Naive B cell (primary cell): ENCODE data around the gene TRMT61A. TPM values are rescaled to one million over a fixed set of nuclear protein-coding genes. Genes with fewer than 3 reads are reported as not detected.

Experiments
- ATAC-seq, 2 donors: fragments of 150-1000 bp; cut with Tn5 transposase; 2 replicates each; pipeline ENCODE4 v1.10.0; 2021; ENCODE audit warnings: low read depth in 2 of 2, mild to moderate bottlenecking in 2 of 2, moderate library complexity in 2 of 2
- DNase-seq: peaks from one replicate; pipeline ENCODE4 v3.0.0; 2022
- H3K27ac Mint-ChIP-seq, 6 donors: one replicate each; pipeline ENCODE4 v1.8.0; 2020 to 2022; ENCODE audit warnings: mild to moderate bottlenecking in 6 of 6, mixed read lengths in 6 of 6, moderate library complexity in 5 of 6, inconsistent platforms in 2 of 6
- H3K27me3 Mint-ChIP-seq, 3 donors: one replicate each; pipeline ENCODE4 v1.8.0; 2021 to 2022; ENCODE audit warnings: mixed read lengths in 3 of 3, mild to moderate bottlenecking in 1 of 3
- H3K36me3 Mint-ChIP-seq, 2 donors: one replicate each; pipeline ENCODE4 v1.8.0; 2020 to 2022; ENCODE audit warnings: mixed read lengths in 2 of 2, inconsistent platforms in 1 of 2, mild to moderate bottlenecking in 1 of 2
- H3K4me1 Mint-ChIP-seq, 3 donors: one replicate each; pipeline ENCODE4 v1.8.0; 2020 to 2022; ENCODE audit warnings: mixed read lengths in 3 of 3, inconsistent platforms in 1 of 3, mild to moderate bottlenecking in 1 of 3, moderate library complexity in 1 of 3
- H3K4me3 Mint-ChIP-seq, 8 donors: one replicate each; pipeline ENCODE4 v1.8.0; 2020 to 2022; ENCODE audit warnings: mild to moderate bottlenecking in 8 of 8, mixed read lengths in 8 of 8, moderate library complexity in 8 of 8, inconsistent platforms in 2 of 8
- H3K9me3 Mint-ChIP-seq, 7 donors: one replicate each; pipeline ENCODE4 v1.8.0; 2020 to 2022; ENCODE audit warnings: mixed read lengths in 7 of 7, mild to moderate bottlenecking in 5 of 7, inconsistent platforms in 2 of 7, moderate library complexity in 1 of 7
- polyA plus RNA-seq, 6 donors: library from polyadenylated mRNA; unstranded; fragments of 300-500 nt; fragmentation: Illumina TruSeq; gene quantifications; one replicate each; pipeline ENCODE4 v1.2.3, GENCODE V29; 2021; ENCODE audit warnings: low read depth in 6 of 6

The TRMT61A gene
- 10 to 100 TPM in 1 of 6 donors, 1 to 10 TPM in 5; 6.2 to 13.9 (median 8.3) TPM for polyA plus RNA-seq

DNA sequence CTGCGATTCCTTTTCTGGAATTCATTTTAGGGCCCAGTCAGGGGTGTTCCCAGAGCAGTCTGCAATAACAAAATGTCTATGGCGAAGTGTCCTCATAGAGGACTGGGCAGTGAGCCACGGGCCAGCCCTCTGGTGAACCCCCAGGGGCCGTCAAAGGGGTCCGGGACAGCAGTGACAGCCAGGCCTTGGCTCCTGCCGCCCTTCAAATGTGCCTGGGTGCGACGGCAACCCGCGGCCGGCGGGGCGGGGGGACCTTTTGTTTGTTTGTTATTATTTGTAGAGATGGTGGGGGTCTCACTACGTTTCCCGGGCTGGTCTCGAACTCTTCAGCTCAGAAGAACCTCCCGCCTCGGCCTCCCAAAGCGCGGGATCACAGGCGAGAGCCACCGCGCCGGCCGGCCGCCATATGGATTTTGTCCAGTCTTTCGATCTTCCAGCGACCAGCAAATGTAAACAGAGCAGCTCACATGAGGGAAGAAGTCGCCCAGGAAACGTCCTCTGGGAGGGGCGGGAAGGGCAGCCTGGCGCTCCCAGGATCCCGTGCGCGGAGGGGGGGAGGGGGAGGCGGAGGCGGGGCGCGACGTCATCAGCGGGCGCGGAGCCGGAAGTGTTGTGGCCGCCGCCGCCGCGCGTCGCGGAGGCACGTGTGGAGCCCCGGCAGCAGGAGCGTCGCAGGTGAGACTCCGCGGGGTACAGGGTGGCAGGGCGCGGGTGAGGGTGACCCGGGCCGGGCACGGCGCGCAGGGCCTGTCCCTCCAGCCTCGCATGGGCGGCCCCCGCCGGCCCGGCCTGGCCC lies at the start of gene TRMT61A:
TRMT61A (plus strand) TSS at position 610 of the 796 bp plus-strand sequence. CDS start 783 bp downstream, outside the sequence.
- Mint-ChIP-seq H3K36me3 (no peaks in the 10 kb centered on the region), H3K9me3 (no peaks in the 10 kb centered on the region), H3K4me1 (peaks cover 42 to 57% (median 48%) of the 10 kb centered on the region in 3 donors), H3K27ac (peak within 1 kb of the TSS; percentile 90 to 97 (median 96)), H3K4me3 (peak within 1 kb of the TSS; percentile 83 to 97 (median 94)), H3K27me3 (peaks cover 0 to 1% (median 0%) of the 10 kb centered on the region in 3 donors)
- ATAC-seq: peak; percentile 66 to 71
- DNase-seq: peak; percentile 62

DNA sequence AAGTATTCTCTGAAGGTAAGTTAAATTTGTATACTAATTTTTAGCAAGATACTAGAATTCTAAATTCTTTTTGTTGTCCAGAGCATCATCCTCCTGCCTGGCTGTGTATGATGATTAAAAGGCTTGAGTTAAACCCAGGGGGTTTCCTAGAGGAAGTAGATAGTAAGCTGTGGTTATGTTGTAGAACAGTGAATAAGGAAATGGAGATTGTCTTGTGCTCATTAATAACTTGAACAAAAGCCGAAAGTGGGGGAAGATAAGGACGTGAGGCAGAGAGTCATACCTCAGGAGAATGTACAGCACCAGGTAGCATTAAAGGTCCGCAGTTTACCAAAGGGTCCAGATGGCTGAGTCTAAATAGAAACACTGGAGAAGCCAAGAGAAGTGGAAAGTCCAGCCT lies 48.4 kb upstream of the TRMT61A start:
- peak; percentile 98 for ATAC-seq
- Mint-ChIP-seq H3K27ac (peak overlapping the region; percentile 30 to 80 (median 58)), H3K36me3 (peaks cover 18 to 21% of the 10 kb centered on the region in 2 donors), H3K27me3 (no peaks in the 10 kb centered on the region), H3K9me3 (no peaks in the 10 kb centered on the region), H3K4me1 (peaks cover 12 to 21% (median 14%) of the 10 kb centered on the region in 3 donors), H3K4me3 (peak overlapping the region; percentile 0 to 78 (median 48))
- DNase-seq: peak; percentile 71

DNA sequence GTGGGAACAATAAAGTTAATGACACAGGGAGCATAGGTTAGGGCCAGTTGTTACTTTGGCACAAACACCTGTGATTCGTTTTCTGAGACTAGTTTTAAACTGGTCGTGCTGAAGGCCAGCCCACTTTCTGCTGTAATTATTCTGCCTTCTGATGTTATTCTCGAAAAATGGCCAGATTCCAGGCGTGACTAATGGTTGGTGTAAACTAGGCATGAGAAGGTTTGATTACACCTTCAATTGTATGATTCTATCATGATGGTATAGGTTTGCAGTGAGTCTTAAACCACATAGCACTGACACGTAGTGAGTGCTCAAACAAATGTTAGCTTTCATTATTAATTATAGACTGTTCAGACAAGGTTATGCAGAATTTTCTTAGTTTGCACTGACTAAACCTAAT lies 45.4 kb upstream of the TRMT61A start:
- peaks cover 12 to 21% (median 14%) of the 10 kb centered on the region in 3 donors for H3K4me1 Mint-ChIP-seq
- ATAC-seq (no peak), DNase-seq (no peak)
- H3K4me3 Mint-ChIP-seq: no peak overlapping the region
- H3K27me3 Mint-ChIP-seq: no peaks in the 10 kb centered on the region
- H3K27ac Mint-ChIP-seq: peak overlapping the region in 1 of 6 donors; percentile 73
- H3K36me3 Mint-ChIP-seq: peaks cover 7 to 12% of the 10 kb centered on the region in 2 donors
- H3K9me3 Mint-ChIP-seq: no peaks in the 10 kb centered on the region

DNA sequence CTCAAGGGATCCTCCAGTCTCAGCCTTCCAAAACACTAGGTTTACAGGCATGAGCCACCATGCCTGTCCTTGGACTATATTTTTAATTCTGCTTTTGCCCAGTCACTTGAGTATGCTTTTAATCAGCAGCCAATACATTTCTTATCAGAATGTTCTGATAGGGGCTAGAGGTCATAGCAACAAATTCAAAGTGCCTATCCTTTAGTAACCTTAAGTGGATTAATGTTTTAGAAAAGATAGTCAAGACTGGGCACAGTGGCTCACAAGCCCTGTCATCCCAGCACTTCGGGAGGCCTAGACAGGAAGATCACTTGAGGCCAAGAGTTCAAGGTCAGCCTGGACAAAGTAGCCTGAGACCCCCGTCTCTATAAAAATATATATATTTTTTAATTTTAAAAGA lies 43.5 kb upstream of the TRMT61A start:
- DNase-seq (no peak), ATAC-seq (no peak)
- no peaks in the 10 kb centered on the region for H3K9me3 Mint-ChIP-seq
- H3K4me1 Mint-ChIP-seq: peaks cover 12 to 16% (median 15%) of the 10 kb centered on the region in 3 donors
- H3K27ac Mint-ChIP-seq: no peak overlapping the region
- H3K4me3 Mint-ChIP-seq: no peak overlapping the region
- H3K36me3 Mint-ChIP-seq: peaks cover 15 to 23% of the 10 kb centered on the region in 2 donors
- H3K27me3 Mint-ChIP-seq: no peaks in the 10 kb centered on the region

DNA sequence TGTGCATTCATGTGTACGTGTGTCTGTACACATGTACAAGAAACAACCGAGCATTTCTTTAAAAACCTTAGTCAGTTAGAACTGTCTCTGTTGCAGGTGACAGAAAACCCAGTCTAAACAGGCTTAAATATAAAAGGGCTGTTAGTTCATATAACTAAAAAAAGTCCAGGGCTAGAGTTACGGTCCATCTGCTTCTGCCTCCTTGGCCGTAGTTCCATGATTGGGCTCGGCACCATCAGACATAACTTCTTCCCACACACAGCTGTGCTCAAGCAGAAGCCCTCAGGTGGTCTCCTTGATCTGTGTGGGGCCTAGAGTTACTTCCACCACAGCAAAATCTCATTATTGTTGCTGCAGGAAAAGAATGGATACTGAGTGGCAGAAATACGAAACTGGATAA lies 40.9 kb upstream of the TRMT61A start:
- ATAC-seq (no peak), DNase-seq (no peak)
- peaks cover 0 to 4% (median 2%) of the 10 kb centered on the region in 3 donors for H3K4me1 Mint-ChIP-seq
- H3K9me3 Mint-ChIP-seq: no peaks in the 10 kb centered on the region
- H3K36me3 Mint-ChIP-seq: peaks cover 10 to 17% of the 10 kb centered on the region in 2 donors
- no peak overlapping the region for H3K27ac Mint-ChIP-seq
- H3K4me3 Mint-ChIP-seq: no peak overlapping the region
- no peaks in the 10 kb centered on the region for H3K27me3 Mint-ChIP-seq

DNA sequence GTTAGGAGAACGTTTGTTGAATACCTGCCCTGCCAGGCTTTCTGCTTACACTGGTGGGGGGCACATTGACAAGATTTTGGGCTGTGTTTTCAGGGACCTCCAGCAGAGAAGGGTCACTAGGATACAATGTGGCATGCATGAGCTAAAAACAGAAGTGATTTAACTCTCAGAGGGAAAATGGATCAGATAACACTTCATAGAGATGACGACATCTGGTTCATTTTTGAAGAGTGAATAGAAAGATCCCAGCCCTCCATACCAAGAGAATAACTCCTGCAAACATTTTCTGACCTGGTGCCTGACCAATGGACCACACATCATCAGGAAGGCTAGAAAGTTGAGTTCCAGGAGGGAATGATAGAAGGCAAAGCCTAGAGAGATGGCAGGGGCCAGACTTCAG lies 40.0 kb upstream of the TRMT61A start:
- Mint-ChIP-seq H3K36me3 (peaks cover 10 to 17% of the 10 kb centered on the region in 2 donors), H3K4me3 (no peak overlapping the region), H3K9me3 (no peaks in the 10 kb centered on the region), H3K4me1 (peaks cover 0 to 4% (median 2%) of the 10 kb centered on the region in 3 donors), H3K27me3 (no peaks in the 10 kb centered on the region), H3K27ac (peak overlapping the region in 1 of 6 donors; percentile 66)
- DNase-seq (no peak), ATAC-seq (no peak)

DNA sequence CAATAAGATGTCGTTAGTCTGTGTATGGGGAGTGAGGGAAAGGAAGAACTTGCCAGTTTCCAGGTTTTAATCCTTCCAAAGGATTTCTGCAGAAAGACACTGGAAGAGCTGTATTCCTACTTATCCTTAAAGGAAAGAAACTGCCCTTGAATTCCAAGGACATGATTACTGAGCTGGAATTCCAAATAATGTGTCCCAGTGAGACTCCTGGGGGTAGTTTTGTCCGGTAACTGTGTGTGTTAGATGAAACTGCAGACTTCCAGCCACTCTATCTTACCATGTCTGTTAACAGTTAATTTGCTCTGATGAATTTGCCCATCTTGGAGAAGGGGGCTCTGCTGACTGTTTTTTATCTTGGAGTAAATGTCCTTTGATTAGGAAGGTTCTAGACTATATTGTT lies 39.4 kb upstream of the TRMT61A start:
- peaks cover 0 to 4% (median 2%) of the 10 kb centered on the region in 3 donors for H3K4me1 Mint-ChIP-seq
- H3K36me3 Mint-ChIP-seq: peaks cover 10 to 17% of the 10 kb centered on the region in 2 donors
- no peak for DNase-seq
- no peaks in the 10 kb centered on the region for H3K9me3 Mint-ChIP-seq
- H3K27me3 Mint-ChIP-seq: no peaks in the 10 kb centered on the region
- peak overlapping the region in 1 of 6 donors; percentile 66 for H3K27ac Mint-ChIP-seq
- ATAC-seq: no peak
- no peak overlapping the region for H3K4me3 Mint-ChIP-seq

DNA sequence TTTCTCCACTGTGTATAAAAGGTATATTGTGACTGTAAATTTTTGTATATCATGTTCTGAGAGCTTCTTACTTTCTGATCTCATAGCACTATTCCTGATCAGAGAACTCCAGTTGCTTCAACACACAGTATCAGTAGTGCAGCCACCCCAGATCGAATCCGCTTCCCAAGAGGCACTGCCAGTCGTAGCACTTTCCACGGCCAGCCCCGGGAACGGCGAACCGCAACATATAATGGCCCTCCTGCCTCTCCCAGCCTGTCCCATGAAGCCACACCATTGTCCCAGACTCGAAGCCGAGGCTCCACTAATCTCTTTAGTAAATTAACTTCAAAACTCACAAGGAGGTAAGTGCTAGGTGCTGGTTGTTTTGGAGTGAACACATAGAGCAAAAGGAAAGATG lies 37.3 kb upstream of the TRMT61A start:
- ATAC-seq (no peak), DNase-seq (no peak)
- Mint-ChIP-seq H3K36me3 (peaks cover 10 to 17% of the 10 kb centered on the region in 2 donors), H3K27me3 (no peaks in the 10 kb centered on the region), H3K4me1 (peaks cover 0 to 4% (median 2%) of the 10 kb centered on the region in 3 donors), H3K9me3 (no peaks in the 10 kb centered on the region), H3K27ac (peak overlapping the region in 3 of 6 donors; percentile 1 to 48 (median 17)), H3K4me3 (no peak overlapping the region)

DNA sequence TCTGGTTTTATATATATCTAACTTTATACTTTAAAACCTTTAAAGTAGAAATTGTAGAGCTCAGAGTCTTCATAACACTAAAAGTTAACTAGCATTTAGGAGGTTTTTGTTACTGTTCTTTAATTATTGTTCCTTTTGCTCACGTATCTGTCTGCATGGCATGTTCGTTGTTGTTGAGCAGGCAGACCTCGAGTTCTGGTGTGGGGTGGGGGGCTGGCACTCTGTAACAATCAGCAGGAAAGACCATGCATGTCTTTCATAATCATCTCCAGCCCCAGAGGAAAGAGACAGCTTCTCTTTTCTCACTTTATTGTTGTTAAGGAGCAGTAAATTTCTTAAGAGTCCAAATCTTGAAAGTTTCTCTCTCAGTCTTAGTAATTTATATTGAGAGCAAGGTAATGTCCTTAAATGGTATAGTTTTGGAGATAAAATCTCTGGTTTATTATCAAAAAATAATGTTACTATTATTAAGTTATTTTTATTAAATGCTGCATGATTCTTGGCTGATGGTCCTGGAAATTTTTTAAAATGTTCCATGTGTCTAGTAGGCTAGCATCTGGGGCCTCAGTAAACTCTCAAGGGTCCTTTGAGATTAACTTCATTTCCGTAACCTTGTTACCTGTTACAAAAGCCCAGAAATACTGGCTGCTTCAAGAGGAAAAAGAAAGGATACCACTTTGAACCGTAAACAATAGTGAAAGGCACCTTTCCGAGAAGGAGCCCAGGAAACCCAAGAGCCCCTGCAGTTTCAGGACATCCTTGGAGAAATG lies 36.7 kb upstream of the TRMT61A start:
- Mint-ChIP-seq H3K27me3 (no peaks in the 10 kb centered on the region), H3K9me3 (no peaks in the 10 kb centered on the region), H3K4me1 (peaks cover 0 to 4% (median 2%) of the 10 kb centered on the region in 3 donors), H3K36me3 (peaks cover 10 to 17% of the 10 kb centered on the region in 2 donors), H3K27ac (peak overlapping the region in 1 of 6 donors; percentile 1), H3K4me3 (no peak overlapping the region)
- ATAC-seq (no peak), DNase-seq (no peak)

DNA sequence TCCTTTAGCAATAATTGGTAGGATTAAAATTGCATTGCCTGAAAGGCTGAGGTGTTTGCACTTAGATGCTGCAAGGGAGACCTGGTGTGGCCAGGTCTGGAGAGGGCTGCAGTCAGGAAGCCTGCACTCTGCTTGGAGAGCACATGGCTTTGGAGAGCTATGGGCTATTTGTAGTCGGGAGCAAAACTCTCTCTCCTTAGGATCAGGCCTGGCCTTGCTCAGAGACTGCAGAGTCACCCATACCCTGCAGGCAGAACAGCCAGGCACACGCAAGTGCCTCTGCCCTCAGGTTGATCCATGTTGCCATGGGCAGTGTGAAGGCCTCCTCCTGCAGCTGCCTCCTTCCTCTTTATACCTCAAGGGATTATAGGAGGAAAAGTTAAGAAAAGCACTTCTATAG lies 33.1 kb upstream of the TRMT61A start:
- Mint-ChIP-seq H3K27ac (no peak overlapping the region), H3K4me3 (no peak overlapping the region), H3K9me3 (no peaks in the 10 kb centered on the region), H3K4me1 (peaks cover 6 to 10% (median 8%) of the 10 kb centered on the region in 3 donors), H3K36me3 (peaks cover 0 to 8% of the 10 kb centered on the region in 2 donors), H3K27me3 (no peaks in the 10 kb centered on the region)
- no peak for DNase-seq
- ATAC-seq: no peak

DNA sequence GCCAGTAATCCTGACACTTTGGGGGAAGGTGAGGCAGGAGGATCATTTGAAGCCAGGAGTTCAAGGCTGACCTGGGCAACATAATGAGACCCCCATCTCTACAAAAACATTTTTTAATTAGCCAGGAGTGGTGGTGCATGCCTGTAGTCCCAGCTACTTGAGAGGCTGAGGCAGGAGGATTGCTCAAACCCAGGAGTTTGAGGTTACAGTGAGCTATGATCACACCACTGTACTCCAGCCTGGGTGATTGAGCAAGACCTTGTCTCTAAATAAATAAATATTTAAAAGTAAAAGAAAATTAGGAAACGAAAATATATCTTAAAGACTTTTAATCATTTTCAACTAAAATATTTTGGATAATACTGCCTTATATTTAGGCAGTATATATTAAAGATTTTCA lies 32.2 kb upstream of the TRMT61A start:
- DNase-seq (no peak), ATAC-seq (no peak)
- no peaks in the 10 kb centered on the region for H3K9me3 Mint-ChIP-seq
- no peaks in the 10 kb centered on the region for H3K27me3 Mint-ChIP-seq
- H3K36me3 Mint-ChIP-seq: peaks cover 0 to 7% of the 10 kb centered on the region in 2 donors
- H3K4me1 Mint-ChIP-seq: peaks cover 6 to 18% (median 12%) of the 10 kb centered on the region in 3 donors
- no peak overlapping the region for H3K4me3 Mint-ChIP-seq
- H3K27ac Mint-ChIP-seq: no peak overlapping the region

DNA sequence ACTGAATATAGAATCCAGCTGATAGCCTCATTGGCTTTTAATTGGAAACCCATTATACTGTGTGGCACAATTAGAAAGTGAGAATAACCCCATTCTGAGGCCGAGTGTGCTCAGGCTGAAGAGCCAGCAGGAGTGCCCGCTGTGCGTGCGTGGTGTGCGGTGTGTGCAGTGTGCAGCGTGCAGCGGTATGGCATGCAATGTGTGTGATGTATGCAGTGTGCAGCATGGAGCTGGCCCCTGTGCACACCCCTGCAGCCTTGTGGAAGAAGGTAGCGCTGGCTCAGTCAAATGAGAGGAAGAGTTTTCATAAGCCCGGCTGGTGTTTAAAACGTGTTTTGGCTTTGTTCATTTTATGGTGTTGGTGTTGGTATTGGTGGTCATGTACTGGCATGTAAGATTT lies 29.3 kb upstream of the TRMT61A start:
- Mint-ChIP-seq H3K27ac (peak overlapping the region in 2 of 6 donors; percentile 13 to 73), H3K36me3 (peaks cover 17 to 19% of the 10 kb centered on the region in 2 donors)
- ATAC-seq: no peak

DNA sequence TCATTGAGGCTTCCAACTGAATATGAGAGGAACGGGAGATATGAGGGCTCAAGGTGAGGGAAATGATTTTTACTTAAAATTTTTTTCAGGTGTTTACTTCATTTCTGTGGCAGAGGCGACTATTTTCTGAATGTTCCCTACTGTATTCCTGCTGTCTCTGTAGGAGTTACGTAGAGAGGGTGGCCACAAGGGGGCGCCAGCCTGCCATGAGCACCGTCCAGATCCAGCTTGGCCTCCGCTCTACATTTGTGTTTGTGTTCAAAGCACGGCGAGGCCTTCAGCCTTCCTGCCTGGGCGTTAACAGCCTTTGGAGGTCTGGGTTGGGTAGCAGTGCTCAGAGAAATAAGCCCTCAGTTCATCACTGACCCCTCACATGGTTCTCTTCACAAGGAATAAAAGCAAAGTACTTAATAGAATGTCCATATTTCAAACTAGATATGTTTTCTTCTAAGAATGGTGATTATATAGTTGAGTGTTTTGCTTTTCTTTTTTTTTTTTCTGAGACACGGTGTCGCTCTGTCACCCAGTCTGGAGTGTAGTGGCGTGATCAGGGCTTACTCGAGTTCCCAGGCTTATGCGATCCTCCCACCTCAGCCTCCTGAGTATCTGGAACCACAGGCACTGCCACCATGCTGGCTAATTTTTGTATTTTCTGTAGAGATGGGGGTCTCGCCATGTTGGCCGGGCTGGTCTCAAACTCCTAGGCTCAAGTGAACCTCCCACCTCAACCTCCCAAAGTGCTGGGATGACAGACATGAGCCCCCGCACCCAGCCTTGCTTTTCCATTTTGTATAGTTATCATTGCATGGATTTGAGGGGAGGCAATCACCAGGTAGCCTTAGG lies 28.6 kb upstream of the TRMT61A start:
- ATAC-seq: peak; percentile 85 to 94
- peaks cover 17 to 26% of the 10 kb centered on the region in 2 donors for H3K36me3 Mint-ChIP-seq

More for the DNA sequence above, 29.3 kb upstream of the TRMT61A start:
- no peaks in the 10 kb centered on the region for H3K27me3 Mint-ChIP-seq
- peaks cover 6 to 18% (median 12%) of the 10 kb centered on the region in 3 donors for H3K4me1 Mint-ChIP-seq
- no peak overlapping the region for H3K4me3 Mint-ChIP-seq
- no peak for DNase-seq
- no peaks in the 10 kb centered on the region for H3K9me3 Mint-ChIP-seq

More for the DNA sequence above, 28.6 kb upstream of the TRMT61A start:
- H3K4me3 Mint-ChIP-seq: no peak overlapping the region
- peak; percentile 65 for DNase-seq
- no peaks in the 10 kb centered on the region for H3K9me3 Mint-ChIP-seq
- H3K27me3 Mint-ChIP-seq: no peaks in the 10 kb centered on the region
- H3K4me1 Mint-ChIP-seq: peaks cover 9 to 18% (median 16%) of the 10 kb centered on the region in 3 donors
- H3K27ac Mint-ChIP-seq: peak overlapping the region in 2 of 6 donors; percentile 13 to 72
